ENCODE results near the gene LIN7A. TPM values are rescaled to one million over a fixed set of nuclear protein-coding genes. Genes with fewer than 3 reads are reported as not detected.
"Not testable (repeated sequence)": the region's sequence is repeated elsewhere in the genome, so short reads cannot be mapped to it uniquely, and the experiment has no call there.

Gene LIN7A
- total RNA-seq, 5 donors from 2014 or later (not counting 1 experiment from before 2014, with no cell fraction given): 0.03 to 0.12 TPM; not detected in 3

GRCh38 chr12:80798281-80798680 is 139.5 kb downstream of the LIN7A start:
- Histone ChIP-seq H3K36me3 (ENCODE audit: control insufficient read depth in 2 of 2, extremely low read depth in 1 of 2, insufficient read depth in 1 of 2, low read length in 1 of 2) (no peaks in the 10 kb centered on the region), H3K27ac (ENCODE audit: low read length) (no peak overlapping the region), H3K27me3 (replicated peaks in 1 of 2; ENCODE audit: control insufficient read depth in 2 of 2, extremely low read depth in 1 of 2, insufficient read depth in 2 of 2, low read length in 1 of 2) (no peaks in the 10 kb centered on the region), H3K4me3 (ENCODE audit: control insufficient read depth in 1 of 2, extremely low read depth in 1 of 2, low read length in 1 of 2) (no peak overlapping the region), H3K9me3 (no peaks in the 10 kb centered on the region), H3K4me1 (ENCODE audit: control insufficient read depth in 1 of 2, extremely low read depth in 1 of 2, insufficient read depth in 2 of 2, low read length in 2 of 2) (no peaks in the 10 kb centered on the region)
- ChIA-PET POLR2A (no interaction called here), CTCF (no interaction called here)
- Mint-ChIP-seq H3K36me3 (no peaks in the 10 kb centered on the region), H3K27ac (no peak overlapping the region), H3K4me1 (no peaks in the 10 kb centered on the region), H3K9me3 (peaks cover 0 to 9% (median 3%) of the 10 kb centered on the region in 3 donors), H3K4me3 (no peak overlapping the region), H3K27me3 (no peaks in the 10 kb centered on the region)
- no peak for ATAC-seq (replicated peaks in 1 of 4)
- 67% methylated on average over 2 of the region's 4 CpGs for WGBS (ENCODE audit: insufficient coverage)
- DNase-seq: no peak

- no CpG with 5 or more reads among the region's 1 CpG for WGBS (ENCODE audit: insufficient coverage)
- no peak overlapping the region for H3K4me3 ChIP-seq (ENCODE audit: control insufficient read depth in 1 of 2, extremely low read depth in 1 of 2, low read length in 1 of 2)
- H3K36me3 ChIP-seq (ENCODE audit: control insufficient read depth in 2 of 2, extremely low read depth in 1 of 2, insufficient read depth in 1 of 2, low read length in 1 of 2): no peaks in the 10 kb centered on the region
- no peaks in the 10 kb centered on the region for H3K9me3 ChIP-seq
- ChIA-PET CTCF (no interaction called here), POLR2A (no interaction called here)
- ATAC-seq (replicated peaks in 1 of 4) (no peak), DNase-seq (no peak)
- no peaks in the 10 kb centered on the region for H3K4me1 ChIP-seq (ENCODE audit: control insufficient read depth in 1 of 2, extremely low read depth in 1 of 2, insufficient read depth in 2 of 2, low read length in 2 of 2)
- no peaks in the 10 kb centered on the region for H3K27me3 Mint-ChIP-seq
- H3K27me3 ChIP-seq (replicated peaks in 1 of 2; ENCODE audit: control insufficient read depth in 2 of 2, extremely low read depth in 1 of 2, insufficient read depth in 2 of 2, low read length in 1 of 2): no peaks in the 10 kb centered on the region
- H3K4me1 Mint-ChIP-seq: no peaks in the 10 kb centered on the region
- H3K9me3 Mint-ChIP-seq: peaks cover 3% of the 10 kb centered on the region in 3 donors
- no peak overlapping the region for H3K27ac Mint-ChIP-seq
- H3K27ac ChIP-seq (ENCODE audit: low read length): no peak overlapping the region
- no peak overlapping the region for H3K4me3 Mint-ChIP-seq
- H3K36me3 Mint-ChIP-seq: no peaks in the 10 kb centered on the region
These were observed 143.2 kb downstream of the LIN7A start for GRCh38 chr12:80794551-80794950.

GRCh38 chr12:80792861-80793260 is 144.9 kb downstream of the LIN7A start:
- Mint-ChIP-seq H3K4me3 (no peak overlapping the region), H3K4me1 (no peaks in the 10 kb centered on the region), H3K9me3 (peaks cover 0 to 6% (median 3%) of the 10 kb centered on the region in 3 donors), H3K27me3 (no peaks in the 10 kb centered on the region), H3K27ac (no peak overlapping the region), H3K36me3 (no peaks in the 10 kb centered on the region)
- no peaks in the 10 kb centered on the region for H3K9me3 ChIP-seq
- no peaks in the 10 kb centered on the region for H3K27me3 ChIP-seq (replicated peaks in 1 of 2; ENCODE audit: control insufficient read depth in 2 of 2, extremely low read depth in 1 of 2, insufficient read depth in 2 of 2, low read length in 1 of 2)
- H3K4me3 ChIP-seq (ENCODE audit: control insufficient read depth in 1 of 2, extremely low read depth in 1 of 2, low read length in 1 of 2): no peak overlapping the region
- no peaks in the 10 kb centered on the region for H3K36me3 ChIP-seq (ENCODE audit: control insufficient read depth in 2 of 2, extremely low read depth in 1 of 2, insufficient read depth in 1 of 2, low read length in 1 of 2)
- ChIA-PET CTCF (no interaction called here), POLR2A (no interaction called here)
- H3K4me1 ChIP-seq (ENCODE audit: control insufficient read depth in 1 of 2, extremely low read depth in 1 of 2, insufficient read depth in 2 of 2, low read length in 2 of 2): no peaks in the 10 kb centered on the region
- ATAC-seq (replicated peaks in 1 of 4): no peak
- no peak overlapping the region for H3K27ac ChIP-seq (ENCODE audit: low read length)
- no peak for DNase-seq

- no peaks in the 10 kb centered on the region for H3K9me3 ChIP-seq
- Mint-ChIP-seq H3K4me1 (no peaks in the 10 kb centered on the region), H3K27me3 (no peaks in the 10 kb centered on the region), H3K4me3 (no peak overlapping the region), H3K27ac (no peak overlapping the region), H3K9me3 (peaks cover 0 to 6% (median 3%) of the 10 kb centered on the region in 3 donors), H3K36me3 (no peaks in the 10 kb centered on the region)
- no peak overlapping the region for H3K4me3 ChIP-seq (ENCODE audit: control insufficient read depth in 1 of 2, extremely low read depth in 1 of 2, low read length in 1 of 2)
- ATAC-seq (replicated peaks in 1 of 4): no peak
- H3K27me3 ChIP-seq (replicated peaks in 1 of 2; ENCODE audit: control insufficient read depth in 2 of 2, extremely low read depth in 1 of 2, insufficient read depth in 2 of 2, low read length in 1 of 2): no peaks in the 10 kb centered on the region
- DNase-seq: no peak
- ChIA-PET CTCF (no interaction called here), POLR2A (no interaction called here)
- no peaks in the 10 kb centered on the region for H3K4me1 ChIP-seq (ENCODE audit: control insufficient read depth in 1 of 2, extremely low read depth in 1 of 2, insufficient read depth in 2 of 2, low read length in 2 of 2)
- H3K36me3 ChIP-seq (ENCODE audit: control insufficient read depth in 2 of 2, extremely low read depth in 1 of 2, insufficient read depth in 1 of 2, low read length in 1 of 2): no peaks in the 10 kb centered on the region
- H3K27ac ChIP-seq (ENCODE audit: low read length): no peak overlapping the region
These were observed 145.9 kb downstream of the LIN7A start for GRCh38 chr12:80791863-80792262.

GRCh38 chr12:80788407-80788806 is 149.3 kb downstream of the LIN7A start:
- H3K36me3 Mint-ChIP-seq; H3K4me1 ChIP-seq (ENCODE audit: control insufficient read depth in 1 of 2, extremely low read depth in 1 of 2, insufficient read depth in 2 of 2, low read length in 2 of 2); CTCF ChIA-PET; H3K9me3 ChIP-seq; ATAC-seq (replicated peaks in 1 of 4); H3K4me1 Mint-ChIP-seq; H3K27me3 ChIP-seq (replicated peaks in 1 of 2; ENCODE audit: control insufficient read depth in 2 of 2, extremely low read depth in 1 of 2, insufficient read depth in 2 of 2, low read length in 1 of 2); H3K27me3 Mint-ChIP-seq; H3K4me3 ChIP-seq (ENCODE audit: control insufficient read depth in 1 of 2, extremely low read depth in 1 of 2, low read length in 1 of 2); H3K4me3 Mint-ChIP-seq; POLR2A ChIA-PET; DNase-seq; H3K27ac Mint-ChIP-seq; H3K36me3 ChIP-seq (ENCODE audit: control insufficient read depth in 2 of 2, extremely low read depth in 1 of 2, insufficient read depth in 1 of 2, low read length in 1 of 2); H3K27ac ChIP-seq (ENCODE audit: low read length); H3K9me3 Mint-ChIP-seq: not testable (repeated sequence)
- 73% methylated on average over 6 of the region's 10 CpGs for WGBS (ENCODE audit: insufficient coverage)

- H3K36me3 Mint-ChIP-seq; H3K4me1 Mint-ChIP-seq; DNase-seq; H3K9me3 ChIP-seq; H3K27ac Mint-ChIP-seq; H3K4me3 ChIP-seq (ENCODE audit: control insufficient read depth in 1 of 2, extremely low read depth in 1 of 2, low read length in 1 of 2); H3K27me3 Mint-ChIP-seq; H3K27ac ChIP-seq (ENCODE audit: low read length); H3K4me3 Mint-ChIP-seq; H3K27me3 ChIP-seq (replicated peaks in 1 of 2; ENCODE audit: control insufficient read depth in 2 of 2, extremely low read depth in 1 of 2, insufficient read depth in 2 of 2, low read length in 1 of 2); ATAC-seq (replicated peaks in 1 of 4); H3K36me3 ChIP-seq (ENCODE audit: control insufficient read depth in 2 of 2, extremely low read depth in 1 of 2, insufficient read depth in 1 of 2, low read length in 1 of 2); H3K4me1 ChIP-seq (ENCODE audit: control insufficient read depth in 1 of 2, extremely low read depth in 1 of 2, insufficient read depth in 2 of 2, low read length in 2 of 2); POLR2A ChIA-PET: not testable (repeated sequence)
- CTCF ChIA-PET: interaction anchor here in 1 of 2 donors (0.7 kb wide), 1 partner anchor 70 kb away, joined by 4 read pairs; no protein-coding TSS in a partner anchor
- WGBS (ENCODE audit: insufficient coverage): 76% methylated on average over 3 of the region's 5 CpGs
- H3K9me3 Mint-ChIP-seq: peaks cover 8 to 16% (median 11%) of the 10 kb centered on the region in 3 donors
These were observed 154.7 kb downstream of the LIN7A start for GRCh38 chr12:80782963-80783470.

- H3K9me3 ChIP-seq: no peaks in the 10 kb centered on the region
- no peaks in the 10 kb centered on the region for H3K4me1 ChIP-seq (ENCODE audit: control insufficient read depth in 1 of 2, extremely low read depth in 1 of 2, insufficient read depth in 2 of 2, low read length in 2 of 2)
- ChIA-PET CTCF (no interaction called here), POLR2A (no interaction called here)
- no peak overlapping the region for H3K4me3 ChIP-seq (ENCODE audit: control insufficient read depth in 1 of 2, extremely low read depth in 1 of 2, low read length in 1 of 2)
- Mint-ChIP-seq H3K36me3 (no peaks in the 10 kb centered on the region), H3K27me3 (no peaks in the 10 kb centered on the region), H3K4me1 (no peaks in the 10 kb centered on the region), H3K9me3 (peaks cover 8 to 22% (median 20%) of the 10 kb centered on the region in 3 donors), H3K27ac (no peak overlapping the region), H3K4me3 (no peak overlapping the region)
- H3K27ac ChIP-seq (ENCODE audit: low read length): no peak overlapping the region
- DNase-seq (no peak), ATAC-seq (replicated peaks in 1 of 4) (no peak)
- H3K27me3 ChIP-seq (replicated peaks in 1 of 2; ENCODE audit: control insufficient read depth in 2 of 2, extremely low read depth in 1 of 2, insufficient read depth in 2 of 2, low read length in 1 of 2): no peaks in the 10 kb centered on the region
- 83% methylated on average over 1 of the region's 1 CpG for WGBS (ENCODE audit: insufficient coverage)
- H3K36me3 ChIP-seq (ENCODE audit: control insufficient read depth in 2 of 2, extremely low read depth in 1 of 2, insufficient read depth in 1 of 2, low read length in 1 of 2): no peaks in the 10 kb centered on the region
These were observed 156.4 kb downstream of the LIN7A start for GRCh38 chr12:80781313-80781712.
